Common myeloid progenitor, CD34-positive (primary cell): ENCODE data around the gene HSPB1.
A peak's percentile ranks its signal among the peaks of the same experiment; 100 is the strongest.

ENCODE experiments used
- CTCF ChIA-PET: fragments of 350-600 bp; sonication (Branson Sonifier 250); formaldehyde crosslinking; loops from one replicate; lab custom pipeline; 2021; ENCODE audit warnings: antibody characterized with exemption; lab: Charles Lee
- POLR2A ChIA-PET: fragments of 350-600 bp; sonication (Branson Sonifier 250); formaldehyde crosslinking; loops from one replicate; lab custom pipeline; 2021; ENCODE audit warnings: antibody characterized with exemption; lab: Charles Lee
- DNase-seq, 3 donors: peaks; one replicate each; pipeline versions ENCODE4 v3.0.0 to v3.0.0-alpha.2; 2013
- H3K27ac ChIP-seq, 2 experiments: 1 replicate in 1 of 2; 2 replicates in 1 of 2; pipeline ENCODE4 v1.7.0; 2013; ENCODE audit warnings: inconsistent platforms in 2 of 2, low read length in 2 of 2, mild to moderate bottlenecking in 2 of 2, low read depth in 1 of 2, moderate library complexity in 1 of 2; ENCODE audit not compliant: severe bottlenecking in 2 of 2, insufficient read depth in 1 of 2, poor library complexity in 1 of 2
- H3K27me3 ChIP-seq, 5 experiments: replicated peaks in 2 of 5; 1 replicate in 3 of 5; 2 replicates in 2 of 5; pipeline versions ENCODE4 v1.6.1 to v1.7.0; 2013; ENCODE audit warnings: low read length in 4 of 5, mild to moderate bottlenecking in 2 of 5, moderate library complexity in 2 of 5, inconsistent platforms in 1 of 5; ENCODE audit not compliant: insufficient read depth in 5 of 5, control insufficient read depth in 4 of 5
- H3K36me3 ChIP-seq, 4 experiments: 1 replicate in 2 of 4; 2 replicates in 2 of 4; pipeline versions ENCODE4 v1.6.1 to v1.7.0; 2013; ENCODE audit warnings: low read length in 3 of 4, control low read depth in 1 of 4, mild to moderate bottlenecking in 1 of 4; ENCODE audit not compliant: control insufficient read depth in 4 of 4, insufficient read depth in 4 of 4
- H3K4me1 ChIP-seq, 4 experiments: 1 replicate in 3 of 4; 2 replicates in 1 of 4; pipeline versions ENCODE4 v1.6.1 to v1.7.1; 2013; ENCODE audit warnings: low read length in 3 of 4, mild to moderate bottlenecking in 3 of 4, control low read depth in 1 of 4, inconsistent platforms in 1 of 4, moderate library complexity in 1 of 4; ENCODE audit not compliant: control insufficient read depth in 4 of 4, insufficient read depth in 4 of 4; ENCODE audit errors: control extremely low read depth in 1 of 4
- H3K4me3 ChIP-seq, 7 experiments: 1 replicate in 4 of 7; 2 replicates in 3 of 7; pipeline versions ENCODE4 v1.5.1 to v1.7.0; 2013; ENCODE audit warnings: mild to moderate bottlenecking in 7 of 7, low read length in 6 of 7, moderate library complexity in 6 of 7, inconsistent platforms in 2 of 7, low read depth in 2 of 7, control low read depth in 1 of 7; ENCODE audit not compliant: insufficient read depth in 4 of 7, control insufficient read depth in 1 of 7; ENCODE audit errors: extremely low read depth in 1 of 7
- H3K9me3 ChIP-seq, 5 experiments: 1 replicate in 4 of 5; 2 replicates in 1 of 5; pipeline versions ENCODE4 v1.6.1 to v1.7.1; 2013; ENCODE audit warnings: low read length in 4 of 5, mild to moderate bottlenecking in 2 of 5, inconsistent platforms in 1 of 5, low read depth in 1 of 5, moderate library complexity in 1 of 5; ENCODE audit not compliant: control insufficient read depth in 4 of 5, insufficient read depth in 2 of 5; ENCODE audit errors: control extremely low read depth in 1 of 5
- WGBS: methylation state at CpG from one replicate; pipeline ENCODE4 v1.1.5; 2013; ENCODE audit not compliant: insufficient coverage; 5-methylcytosine and 5-hydroxymethylcytosine counted together

HSPB1 gene

GRCh38 chr7:76325811-76326210 is 23.3 kb downstream of the HSPB1 start:
- H3K36me3 ChIP-seq: peaks cover 11 to 48% (median 31%) of the 10 kb centered on the region in 4 experiments
- no peak overlapping the region for H3K4me3 ChIP-seq
- H3K4me1 ChIP-seq: peaks cover 21 to 49% (median 42%) of the 10 kb centered on the region in 4 experiments
- peak overlapping the region; percentile 88 to 92 for H3K27ac ChIP-seq
- ChIA-PET CTCF (interaction anchor here (5.5 to 9.9 kb wide), 2 partner anchors 10 to 33 kb away, joined by 63 to 74 read pairs; partner anchors contain the start of gene YWHAG), POLR2A (interaction anchor here (3.2 kb wide), 1 partner anchor 33 kb away, joined by 32 read pairs; the partner anchor contains the start of gene YWHAG)
- H3K27me3 ChIP-seq: no peaks in the 10 kb centered on the region
- no peaks in the 10 kb centered on the region for H3K9me3 ChIP-seq
- no peak for DNase-seq
- WGBS: 85% methylated on average over 5 of the region's 5 CpGs

DNA sequence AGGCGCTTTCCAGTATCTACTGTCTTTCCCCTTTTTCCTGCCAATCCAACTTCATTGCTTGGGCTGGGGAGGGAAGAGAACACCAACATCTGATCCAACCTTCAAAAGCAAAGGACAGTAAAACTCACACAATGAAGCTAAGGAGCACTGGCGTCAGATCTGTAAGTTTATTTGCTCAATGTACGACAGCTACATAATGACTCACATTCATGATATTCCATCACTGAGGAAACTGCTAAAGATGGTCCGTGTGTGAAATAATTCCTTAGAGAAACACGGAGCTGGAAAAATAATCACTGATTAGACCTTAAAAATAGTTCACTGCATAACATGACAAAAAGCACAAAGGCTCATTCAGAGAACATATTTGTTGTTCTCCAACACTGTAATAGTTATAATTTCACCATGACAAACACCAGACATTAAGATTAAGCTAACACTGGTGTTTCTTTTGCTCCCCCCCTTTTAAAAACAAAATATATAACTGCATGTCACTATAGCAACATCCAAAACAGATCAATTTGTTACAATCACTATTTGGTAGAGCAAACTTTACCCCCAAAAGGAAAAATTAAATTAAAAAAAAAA is 24.3 kb downstream of the HSPB1 start:
- 94% methylated on average over 4 of the region's 5 CpGs for WGBS
- Histone ChIP-seq H3K27me3 (no peaks in the 10 kb centered on the region), H3K9me3 (no peaks in the 10 kb centered on the region), H3K4me1 (peaks cover 21 to 56% (median 49%) of the 10 kb centered on the region in 4 experiments), H3K4me3 (no peak overlapping the region), H3K27ac (peak overlapping the region; percentile 88 to 92), H3K36me3 (peaks cover 11 to 51% (median 31%) of the 10 kb centered on the region in 4 experiments)
- no peak for DNase-seq
- ChIA-PET POLR2A (interaction anchor here (1.2 to 3.2 kb wide), 4 partner anchors 9 to 32 kb away, joined by 3 to 32 read pairs (median 18); partner anchors contain the start of gene YWHAG), CTCF (interaction anchor here (0.9 to 9.9 kb wide), 7 partner anchors 9 to 149 kb away, joined by 3 to 74 read pairs (median 9); partner anchors contain the start of gene YWHAG)

DNA sequence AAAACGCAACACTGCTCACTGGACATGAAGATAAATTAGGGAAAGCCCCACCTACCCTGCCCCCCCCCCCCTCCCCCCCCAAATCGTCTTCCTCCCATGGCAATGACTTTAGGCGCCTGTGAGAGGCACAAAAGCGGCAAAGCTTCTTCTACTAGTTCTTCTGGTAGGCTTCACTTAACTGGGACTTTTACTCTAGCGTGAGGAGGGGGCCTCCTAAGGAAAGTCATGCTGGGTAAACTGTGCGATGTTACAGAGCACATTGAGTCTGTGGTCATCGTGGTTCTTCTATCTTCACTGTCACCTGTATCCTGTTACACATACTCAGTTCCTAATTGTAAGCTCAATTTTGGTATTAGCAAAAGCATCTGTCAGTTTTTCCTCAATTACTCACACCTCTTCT is 25.1 kb downstream of the HSPB1 start:
- Histone ChIP-seq H3K36me3 (peaks cover 9 to 57% (median 27%) of the 10 kb centered on the region in 4 experiments), H3K4me1 (peaks cover 27 to 65% (median 57%) of the 10 kb centered on the region in 4 experiments), H3K27me3 (no peaks in the 10 kb centered on the region), H3K27ac (peak overlapping the region; percentile 94 to 95), H3K9me3 (no peaks in the 10 kb centered on the region), H3K4me3 (peak overlapping the region in 1 of 7 experiments; percentile 34)
- no CpG with 5 or more reads among the region's 7 CpGs for WGBS
- CTCF ChIA-PET: interaction anchor here (1.0 to 9.9 kb wide), 10 partner anchors 8 to 149 kb away, joined by 3 to 74 read pairs (median 4); partner anchors contain the start of gene YWHAG
- POLR2A ChIA-PET: interaction anchor here (0.5 to 3.2 kb wide), 9 partner anchors 10 to 171 kb away, joined by 3 to 32 read pairs (median 3); partner anchors contain the start of gene YWHAG
- DNase-seq: peak; percentile 98 to 100 (median 99)

- 93% methylated on average over 5 of the region's 15 CpGs for WGBS
- ChIA-PET POLR2A (interaction anchor here (0.7 to 3.2 kb wide), 4 partner anchors 10 to 46 kb away, joined by 3 to 32 read pairs (median 18); partner anchors contain the start of gene YWHAG), CTCF (interaction anchor here (1.0 to 9.9 kb wide), 8 partner anchors 10 to 80 kb away, joined by 3 to 74 read pairs (median 6); partner anchors contain the start of gene YWHAG)
These were observed 25.9 kb downstream of the HSPB1 start for GRCh38 chr7:76328389-76328788.

GRCh38 chr7:76329479-76329878 is 27.0 kb downstream of the HSPB1 start:
- no peaks in the 10 kb centered on the region for H3K27me3 ChIP-seq
- POLR2A ChIA-PET: interaction anchor here (1.3 kb wide), 1 partner anchor 12 kb away, joined by 4 read pairs; no protein-coding TSS in a partner anchor
- peak overlapping the region in 1 of 2 experiments; percentile 95 for H3K27ac ChIP-seq
- H3K4me1 ChIP-seq: peaks cover 29 to 78% (median 67%) of the 10 kb centered on the region in 4 experiments
- CTCF ChIA-PET: interaction anchor here (1.2 to 9.9 kb wide), 3 partner anchors 9 to 30 kb away, joined by 5 to 74 read pairs (median 6); partner anchors contain the start of gene YWHAG
- H3K9me3 ChIP-seq: no peaks in the 10 kb centered on the region
- peaks cover 8 to 68% (median 29%) of the 10 kb centered on the region in 4 experiments for H3K36me3 ChIP-seq
- no peak for DNase-seq
- 96% methylated on average over 28 of the region's 29 CpGs for WGBS
- no peak overlapping the region for H3K4me3 ChIP-seq

More at GRCh38 chr7:76328389-76328788, 25.9 kb downstream of the HSPB1 start:
- H3K36me3 ChIP-seq: peaks cover 9 to 61% (median 27%) of the 10 kb centered on the region in 4 experiments
- peak in 1 of 3 donors; percentile 41 for DNase-seq
- H3K27me3 ChIP-seq: no peaks in the 10 kb centered on the region
- no peaks in the 10 kb centered on the region for H3K9me3 ChIP-seq
- H3K4me1 ChIP-seq: peaks cover 29 to 73% (median 62%) of the 10 kb centered on the region in 4 experiments
- H3K27ac ChIP-seq: peak overlapping the region; percentile 94 to 95
- peak overlapping the region in 2 of 7 experiments; percentile 2 to 13 for H3K4me3 ChIP-seq

GRCh38 chr7:76330261-76330660 is 27.8 kb downstream of the HSPB1 start:
- POLR2A ChIA-PET: interaction anchor here (1.3 to 1.4 kb wide), 2 partner anchors 12 to 29 kb away, joined by 3 to 4 read pairs; partner anchors contain the start of gene YWHAG
- peak overlapping the region in 1 of 2 experiments; percentile 55 for H3K27ac ChIP-seq
- peaks cover 29 to 76% (median 66%) of the 10 kb centered on the region in 4 experiments for H3K4me1 ChIP-seq
- CTCF ChIA-PET: interaction anchor here (0.9 to 9.9 kb wide), 7 partner anchors 9 to 29 kb away, joined by 3 to 74 read pairs (median 5); partner anchors contain the start of gene YWHAG
- H3K4me3 ChIP-seq: no peak overlapping the region
- DNase-seq: no peak
- H3K9me3 ChIP-seq: no peaks in the 10 kb centered on the region
- H3K36me3 ChIP-seq: peaks cover 7 to 63% (median 27%) of the 10 kb centered on the region in 4 experiments
- WGBS: 97% methylated on average over 4 of the region's 4 CpGs
- no peaks in the 10 kb centered on the region for H3K27me3 ChIP-seq
